GM23248 (cell line): ENCODE measurements around the gene MCM9. TPM values are rescaled to one million over a fixed set of nuclear protein-coding genes. Genes with fewer than 3 reads are reported as not detected.

ENCODE experiments used
- DNase-seq: peaks from one replicate; pipeline ENCODE4 v3.0.0-alpha.2; 2015
- H2AFZ ChIP-seq: fragments of 200-600 bp; sonication (generic); 2 replicates; pipeline ENCODE4 v1.6.1; 2016; ENCODE audit warnings: antibody characterized with exemption
- H3F3A ChIP-seq: fragments of 200-600 bp; sonication (generic); 2 replicates; pipeline ENCODE4 v1.6.1; 2016; ENCODE audit warnings: mild to moderate bottlenecking, antibody characterized with exemption, mixed run types; ENCODE audit not compliant: insufficient read depth
- H3K27ac ChIP-seq: fragments of 200-600 bp; sonication (generic); 2 replicates; pipeline ENCODE4 v1.5.1; 2016; ENCODE audit warnings: mild to moderate bottlenecking
- H3K27me3 ChIP-seq: fragments of 200-600 bp; sonication (generic); replicated peaks from 2 replicates; pipeline ENCODE4 v1.6.1; 2016; ENCODE audit warnings: mild to moderate bottlenecking; ENCODE audit not compliant: insufficient read depth
- H3K36me3 ChIP-seq: fragments of 200-600 bp; sonication (generic); 2 replicates; pipeline ENCODE4 v1.6.1; 2016; ENCODE audit warnings: low read depth, mild to moderate bottlenecking
- H3K4me1 ChIP-seq: fragments of 200-600 bp; sonication (generic); 2 replicates; pipeline ENCODE4 v1.6.1; 2016; ENCODE audit warnings: mild to moderate bottlenecking; ENCODE audit not compliant: insufficient read depth
- H3K4me2 ChIP-seq: fragments of 200-600 bp; sonication (generic); one replicate; pipeline ENCODE4 v1.6.1; 2016; ENCODE audit warnings: mild to moderate bottlenecking; ENCODE audit not compliant: unreplicated experiment
- H3K4me3 ChIP-seq: fragments of 200-600 bp; sonication (generic); 2 replicates; pipeline ENCODE4 v1.5.1; 2016; ENCODE audit warnings: mild to moderate bottlenecking
- H3K79me2 ChIP-seq: fragments of 200-600 bp; sonication (generic); 2 replicates; pipeline ENCODE4 v1.6.1; 2016; ENCODE audit warnings: mild to moderate bottlenecking; ENCODE audit not compliant: insufficient read depth
- H3K9ac ChIP-seq: fragments of 200-600 bp; sonication (generic); 2 replicates; pipeline ENCODE4 v1.6.1; 2016; ENCODE audit warnings: mild to moderate bottlenecking
- H3K9me2 ChIP-seq: fragments of 200-600 bp; sonication (generic); 2 replicates; pipeline ENCODE4 v1.6.1; 2016; ENCODE audit warnings: mixed run types, mild to moderate bottlenecking, moderate library complexity; ENCODE audit not compliant: insufficient read depth
- H3K9me3 ChIP-seq: fragments of 200-600 bp; sonication (generic); one replicate; pipeline ENCODE4 v1.6.1; 2017; ENCODE audit warnings: low read depth
- H4K20me1 ChIP-seq: fragments of 200-600 bp; sonication (generic); 2 replicates; pipeline ENCODE4 v1.6.0; 2016; ENCODE audit not compliant: insufficient read depth
- EZH2 ChIP-seq: fragments of 200-600 bp; sonication (generic); IDR thresholded peaks from 2 replicates; pipeline ENCODE4 v1.6.1; 2018; ENCODE audit warnings: antibody characterized with exemption, mild to moderate bottlenecking; ENCODE audit not compliant: insufficient read depth, poor library complexity, severe bottlenecking
- EZH2phosphoT487 ChIP-seq: fragments of 200-600 bp; sonication (generic); IDR thresholded peaks from 2 replicates; pipeline ENCODE4 v1.6.1; 2018; ENCODE audit warnings: antibody characterized with exemption, moderate library complexity, mild to moderate bottlenecking, low read depth; ENCODE audit not compliant: insufficient read depth
- WGBS, 2 experiments: methylation state at CpG; one replicate each; pipeline ENCODE4 v1.1.6; 2015 to 2017; ENCODE audit warnings: low lambda C conversion rate in 2 of 2, low coverage in 1 of 2; ENCODE audit errors: missing lambda C conversion rate in 2 of 2; 5-methylcytosine and 5-hydroxymethylcytosine counted together
- in situ Hi-C: fragments of 300-500 bp; cut with MboI; formaldehyde crosslinking; loops from 2 replicates; pipeline ENCODE4 v1.15.0; 2020
- polyA plus RNA-seq: library from polyadenylated mRNA; unstranded; fragments of >200 nt; fragmentation: Nextera tagmentation; extraction: Ambion mirVana; gene quantifications from 2 replicates; pipeline ENCODE4 v1.2.1, GENCODE V29; 2016
- total RNA-seq: library from RNA; depleted of rRNA; stranded (reverse); fragments of >200 nt; shearing (Covaris generic); gene quantifications from 2 replicates; pipeline ENCODE4 v1.2.3, GENCODE V29; 2014

MCM9 gene
- total and polyA plus RNA-seq, 2 experiments from 2014 or later = 3.2 to 6.2 TPM

DNA sequence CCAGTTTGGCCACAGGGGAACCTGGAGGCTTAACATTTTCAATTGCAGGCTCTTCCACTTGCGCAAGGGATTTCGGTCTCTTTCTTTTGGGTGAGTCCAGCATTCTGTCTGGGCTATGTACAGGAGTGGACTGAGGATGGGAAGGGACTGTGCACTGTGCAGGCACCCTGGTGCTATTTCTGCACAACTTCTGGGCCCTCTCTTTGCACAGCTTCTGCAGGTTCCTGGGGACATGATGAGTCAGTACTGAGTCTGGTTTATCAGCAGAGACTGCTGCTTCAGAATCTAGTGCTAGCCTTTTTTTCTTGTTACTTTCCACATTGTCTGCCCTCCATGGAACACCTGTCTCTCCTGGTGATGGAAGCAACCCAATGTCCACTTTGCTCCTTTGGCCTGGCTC lies 119.5 kb downstream of the MCM9 start:
- TF ChIP-seq EZH2phosphoT487 (no peak), EZH2 (no peak)
- Histone ChIP-seq H3K79me2 (no peaks in the 10 kb centered on the region), H3K9me2 (no peaks in the 10 kb centered on the region), H3K4me2 (no peak overlapping the region), H3K36me3 (no peaks in the 10 kb centered on the region), H3K9ac (no peak overlapping the region), H4K20me1 (no peaks in the 10 kb centered on the region), H2AFZ (no peak overlapping the region), H3K9me3 (no peaks in the 10 kb centered on the region), H3K27ac (no peak overlapping the region), H3F3A (peaks cover 17% of the 10 kb centered on the region), H3K27me3 (no peaks in the 10 kb centered on the region), H3K4me3 (no peak overlapping the region), H3K4me1 (peaks cover 18% of the 10 kb centered on the region)
- DNase-seq = peak; percentile 8
- in situ Hi-C loops = no loop called here
- 94 to 100% methylated on average over 2 of the region's 2 CpGs for WGBS, 2 experiments

DNA sequence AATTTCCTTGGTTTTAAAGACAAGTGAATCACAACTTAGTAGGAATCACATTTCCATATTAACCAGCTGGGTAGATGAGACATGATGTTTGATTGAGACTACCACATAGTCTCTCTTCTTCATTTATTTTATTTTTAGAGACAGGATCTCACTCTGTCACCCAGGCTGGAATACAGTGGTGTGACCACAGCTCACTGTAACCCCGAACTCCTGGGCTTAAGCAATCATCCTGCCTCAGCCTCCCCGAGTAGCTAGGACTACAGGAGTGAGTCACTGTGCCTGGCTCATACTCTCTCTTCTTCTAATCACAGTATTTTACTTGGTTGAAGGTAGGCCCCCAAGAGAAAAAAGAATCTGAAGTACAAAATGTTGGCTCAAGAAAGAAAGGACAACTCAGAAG lies 121.2 kb downstream of the MCM9 start:
- Histone ChIP-seq H2AFZ (peak overlapping the region; percentile 30; the same call in 1 of the 2 replicates), H3K27me3 (no peaks in the 10 kb centered on the region), H3K36me3 (no peaks in the 10 kb centered on the region), H3K27ac (peak overlapping the region; percentile 61), H3K9me3 (no peaks in the 10 kb centered on the region), H4K20me1 (no peaks in the 10 kb centered on the region), H3K4me3 (no peak overlapping the region), H3K4me1 (peaks cover 18% of the 10 kb centered on the region), H3F3A (peaks cover 17% of the 10 kb centered on the region), H3K4me2 (no peak overlapping the region), H3K79me2 (no peaks in the 10 kb centered on the region), H3K9ac (no peak overlapping the region; the same call in 1 of the 2 replicates), H3K9me2 (no peaks in the 10 kb centered on the region)
- 5 to 13% methylated on average over 2 of the region's 2 CpGs for WGBS, 2 experiments
- in situ Hi-C loops = no loop called here
- TF ChIP-seq EZH2 (no peak), EZH2phosphoT487 (no peak)
- peak; percentile 61 for DNase-seq

DNA sequence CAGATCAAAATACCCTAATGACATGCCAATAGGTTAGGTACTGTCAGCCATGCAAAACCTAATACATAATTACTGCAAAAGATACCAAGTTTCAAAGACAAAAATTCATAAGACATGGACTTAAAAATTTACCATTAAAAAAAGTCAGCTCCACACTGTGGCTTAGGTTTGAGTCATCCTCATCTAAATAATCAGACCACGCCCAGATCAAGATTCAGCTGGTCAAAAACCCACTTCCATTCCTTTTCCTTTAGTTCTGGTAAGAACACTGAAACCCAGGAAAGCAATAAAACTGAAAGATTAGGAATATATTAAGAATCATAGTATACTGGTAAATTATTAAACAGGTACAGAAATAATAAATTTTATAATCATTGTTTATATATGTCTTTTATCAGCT lies 122.0 kb downstream of the MCM9 start:
- H3K27ac ChIP-seq = peak overlapping the region; percentile 61
- peak; percentile 69 for DNase-seq
- H3K9me3 ChIP-seq = no peaks in the 10 kb centered on the region
- peaks cover 17% of the 10 kb centered on the region for H3F3A ChIP-seq
- H3K27me3 ChIP-seq = no peaks in the 10 kb centered on the region
- TF ChIP-seq EZH2phosphoT487 (no peak), EZH2 (no peak)
- no peaks in the 10 kb centered on the region for H4K20me1 ChIP-seq
- H3K79me2 ChIP-seq = no peaks in the 10 kb centered on the region
- no peak overlapping the region; the same call in 1 of the 2 replicates for H3K9ac ChIP-seq
- no peak overlapping the region for H2AFZ ChIP-seq
- no peaks in the 10 kb centered on the region for H3K9me2 ChIP-seq
- in situ Hi-C loops = no loop called here
- H3K4me2 ChIP-seq = no peak overlapping the region
- H3K4me1 ChIP-seq = peaks cover 18% of the 10 kb centered on the region
- WGBS, 2 experiments = 89 to 96% methylated on average over 1 of the region's 1 CpG
- H3K4me3 ChIP-seq = no peak overlapping the region
- no peaks in the 10 kb centered on the region for H3K36me3 ChIP-seq

DNA sequence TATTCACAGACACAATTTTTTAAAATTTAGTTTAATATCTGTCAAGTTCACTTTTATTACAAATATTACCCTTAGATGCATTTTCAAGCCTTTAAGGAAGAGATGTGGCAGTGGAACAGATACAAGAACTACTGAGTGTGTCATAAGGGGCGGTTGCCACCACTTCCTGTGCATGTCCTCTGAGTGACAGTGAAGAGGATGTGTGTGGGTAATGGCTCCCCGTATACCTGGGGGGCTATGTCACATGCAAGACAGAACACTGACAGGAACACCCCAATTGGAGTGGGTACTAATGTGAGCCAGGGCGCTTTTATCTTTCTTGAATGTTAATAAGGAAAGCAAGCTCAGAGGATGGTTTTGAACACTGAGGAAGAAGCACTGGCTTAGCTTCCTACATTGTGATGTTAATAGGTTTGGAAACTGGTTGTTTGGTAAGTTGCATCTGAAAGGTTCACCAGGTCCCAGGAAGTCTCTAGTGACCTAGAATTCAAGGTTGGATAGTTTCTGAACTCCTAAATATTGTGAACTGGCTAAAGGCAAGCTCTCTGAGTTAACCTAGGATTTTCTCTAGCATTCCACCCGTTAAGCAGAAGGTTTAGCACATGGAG lies 124.4 kb downstream of the MCM9 start:
- Histone ChIP-seq H3K4me3 (no peak overlapping the region), H3K27me3 (no peaks in the 10 kb centered on the region), H2AFZ (no peak overlapping the region), H3K4me2 (no peak overlapping the region), H3K9me3 (no peaks in the 10 kb centered on the region), H3K9ac (no peak overlapping the region), H3K27ac (no peak overlapping the region), H3K4me1 (peaks cover 18% of the 10 kb centered on the region), H3F3A (peaks cover 17% of the 10 kb centered on the region), H4K20me1 (no peaks in the 10 kb centered on the region), H3K36me3 (no peaks in the 10 kb centered on the region), H3K9me2 (no peaks in the 10 kb centered on the region), H3K79me2 (no peaks in the 10 kb centered on the region)
- 77 to 81% methylated on average over 4 of the region's 4 CpGs for WGBS, 2 experiments
- TF ChIP-seq EZH2 (no peak), EZH2phosphoT487 (no peak)
- in situ Hi-C loops = no loop called here
- DNase-seq = no peak
